ENCODE measurements around the gene ZNF418. TPM values are rescaled to one million over a fixed set of nuclear protein-coding genes. Genes with fewer than 3 reads are reported as not detected.

The ZNF418 gene
- total RNA-seq, 1 experiment from 2014 or later: 20.8 TPM

- TF ChIP-seq CTCF (IDR thresholded peaks at IDR 0.05) (peak; percentile 63; the same call in 1 of the 2 replicates), CDX4 (CRISPR knock-in tag; IDR thresholded peaks at IDR 0.05; ENCODE audit: borderline replicate concordance) (no peak), TEAD4 (CRISPR knock-in tag; IDR thresholded peaks at IDR 0.05) (no peak), ZNF219 (CRISPR knock-in tag; IDR thresholded peaks at IDR 0.05; ENCODE audit: borderline replicate concordance) (no peak), USF2 (CRISPR knock-in tag; IDR thresholded peaks at IDR 0.05) (no peak), ZBTB21 (CRISPR knock-in tag; IDR thresholded peaks at IDR 0.05; ENCODE audit: borderline replicate concordance) (peak; percentile 3; the same call in 1 of the 2 replicates), TEAD1 (CRISPR knock-in tag; IDR thresholded peaks at IDR 0.05) (no peak; the same call in 1 of the 2 replicates), ETV6 (CRISPR knock-in tag; IDR thresholded peaks at IDR 0.05) (peak; percentile 74), ERG (CRISPR knock-in tag; IDR thresholded peaks at IDR 0.05) (no peak), FOXJ3 (CRISPR knock-in tag; IDR thresholded peaks at IDR 0.05; ENCODE audit: borderline replicate concordance) (no peak), MYBL2 (CRISPR knock-in tag; IDR thresholded peaks at IDR 0.05) (no peak), SMAD4 (CRISPR knock-in tag; IDR thresholded peaks at IDR 0.05) (no peak), GABPB1 (CRISPR knock-in tag; IDR thresholded peaks at IDR 0.05) (peak; percentile 70; the same call in 1 of the 2 replicates), IRF1 (CRISPR knock-in tag; IDR thresholded peaks at IDR 0.05) (no peak), GTF2I (CRISPR knock-in tag; conservative IDR thresholded peaks at IDR 0.05) (no peak), ZSCAN18 (CRISPR knock-in tag; IDR thresholded peaks at IDR 0.05) (no peak), RORB (CRISPR knock-in tag; IDR thresholded peaks at IDR 0.05) (no peak), FOXK1 (CRISPR knock-in tag; IDR thresholded peaks at IDR 0.05) (peak; percentile 95), USF1 (CRISPR knock-in tag; IDR thresholded peaks at IDR 0.05) (no peak), RELA (CRISPR knock-in tag; IDR thresholded peaks at IDR 0.05; ENCODE audit: borderline replicate concordance) (no peak), ZNF232 (CRISPR knock-in tag; IDR thresholded peaks at IDR 0.05) (no peak), ELF4 (CRISPR knock-in tag; IDR thresholded peaks at IDR 0.05; ENCODE audit: low read depth) (no peak), SOX15 (CRISPR knock-in tag; IDR thresholded peaks at IDR 0.05) (no peak), JUN (CRISPR knock-in tag; IDR thresholded peaks at IDR 0.05) (peak; percentile 9; the same call in 1 of the 2 replicates), ATF6 (CRISPR knock-in tag; IDR thresholded peaks at IDR 0.05) (no peak), ARID4B (CRISPR knock-in tag; IDR thresholded peaks at IDR 0.05; ENCODE audit: borderline replicate concordance) (peak; percentile 79; the same call in 1 of the 2 replicates)
Measured at GRCh38 chr19:57947419-57948134, 12.4 kb upstream of the ZNF418 start, which contains the start of gene ZNF256 (continued).

All from WTC11 (cell line).